Neutrophil (primary cell): ENCODE measurements around the gene TREX2.
A peak's percentile ranks its signal among the peaks of the same experiment; 100 is the strongest.

Source experiments
- H3K27ac ChIP-seq: fragments of 200-600 bp; sonication (generic); 2 replicates; pipeline ENCODE4 v1.5.1; 2016; ENCODE audit warnings: mild to moderate bottlenecking, moderate library complexity
- H3K27me3 ChIP-seq: fragments of 200-600 bp; sonication (generic); 2 replicates; pipeline ENCODE4 v1.6.0; 2016; ENCODE audit warnings: mild to moderate bottlenecking
- H3K36me3 ChIP-seq: fragments of 200-600 bp; sonication (generic); 2 replicates; pipeline ENCODE4 v1.5.1; 2017
- H3K4me1 ChIP-seq, 2 experiments: fragments of 200-600 bp in 1 of 2; sonication (generic) in 1 of 2; 1 replicate in 1 of 2; 2 replicates in 1 of 2; pipeline versions ENCODE4 v1.5.1 to v1.6.1; 2013 to 2016; ENCODE audit warnings: low read depth in 1 of 2, low read length in 1 of 2, mild to moderate bottlenecking in 1 of 2, moderate library complexity in 1 of 2; ENCODE audit not compliant: control insufficient read depth in 1 of 2, insufficient read depth in 1 of 2
- H3K4me3 ChIP-seq, 2 experiments: fragments of 200-600 bp in 1 of 2; sonication (generic) in 1 of 2; 1 replicate in 1 of 2; 2 replicates in 1 of 2; pipeline ENCODE4 v1.5.1; 2013 to 2016; ENCODE audit warnings: low read depth in 1 of 2, low read length in 1 of 2, mild to moderate bottlenecking in 1 of 2, moderate library complexity in 1 of 2
- H3K9me3 ChIP-seq: fragments of 200-600 bp; sonication (generic); 2 replicates; pipeline ENCODE4 v1.5.1; 2016
- CTCF ChIP-seq: fragments of 200-600 bp; sonication (generic); IDR thresholded peaks from 2 replicates; pipeline ENCODE4 v1.5.1; 2016; ENCODE audit warnings: antibody characterized with exemption

TREX2 gene

GRCh38 chrX:153420851-153421599, 24.8 kb downstream of the TREX2 start:
- no peaks in the 10 kb centered on the region for H3K27me3 ChIP-seq
- H3K4me3 ChIP-seq, result no peak overlapping the region
- H3K4me1 ChIP-seq, result peaks cover 34 to 38% of the 10 kb centered on the region in 2 experiments
- no peak for TF ChIP-seq CTCF
- H3K27ac ChIP-seq, result no peak overlapping the region
- H3K9me3 ChIP-seq, result no peaks in the 10 kb centered on the region
- H3K36me3 ChIP-seq, result peaks cover 28% of the 10 kb centered on the region

DNA sequence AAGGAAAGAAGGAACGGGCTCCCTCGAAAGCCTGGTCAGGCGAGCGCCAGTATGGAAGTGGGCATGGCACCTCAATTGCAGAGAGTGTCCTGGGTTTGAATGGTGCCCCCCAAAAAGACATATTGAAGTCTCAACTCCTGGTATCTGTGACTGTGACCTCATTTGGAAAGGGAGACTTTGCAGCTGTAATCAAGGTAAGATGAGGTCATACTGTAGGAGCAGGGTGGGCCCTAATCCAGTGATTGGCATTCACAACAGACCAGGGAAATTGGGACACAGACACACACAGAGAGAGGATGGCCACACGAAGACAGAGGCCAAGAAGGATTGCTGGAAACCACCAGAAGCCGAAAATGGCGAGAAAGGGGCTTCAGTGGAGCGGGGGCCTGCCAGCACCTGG, 28.2 kb downstream of the TREX2 start:
- no peak for TF ChIP-seq CTCF
- no peak overlapping the region for H3K27ac ChIP-seq
- H3K4me3 ChIP-seq, result no peak overlapping the region
- peaks cover 28% of the 10 kb centered on the region for H3K36me3 ChIP-seq
- H3K9me3 ChIP-seq, result no peaks in the 10 kb centered on the region
- no peaks in the 10 kb centered on the region for H3K27me3 ChIP-seq
- H3K4me1 ChIP-seq, result peaks cover 46 to 48% of the 10 kb centered on the region in 2 experiments

- Histone ChIP-seq H3K9me3 (no peaks in the 10 kb centered on the region), H3K27me3 (no peaks in the 10 kb centered on the region), H3K4me1 (peaks cover 51% of the 10 kb centered on the region in 2 experiments), H3K36me3 (peaks cover 27% of the 10 kb centered on the region), H3K4me3 (no peak overlapping the region), H3K27ac (no peak overlapping the region)
- no peak for TF ChIP-seq CTCF
Measured at GRCh38 chrX:153416781-153417450, 28.9 kb downstream of the TREX2 start.

DNA sequence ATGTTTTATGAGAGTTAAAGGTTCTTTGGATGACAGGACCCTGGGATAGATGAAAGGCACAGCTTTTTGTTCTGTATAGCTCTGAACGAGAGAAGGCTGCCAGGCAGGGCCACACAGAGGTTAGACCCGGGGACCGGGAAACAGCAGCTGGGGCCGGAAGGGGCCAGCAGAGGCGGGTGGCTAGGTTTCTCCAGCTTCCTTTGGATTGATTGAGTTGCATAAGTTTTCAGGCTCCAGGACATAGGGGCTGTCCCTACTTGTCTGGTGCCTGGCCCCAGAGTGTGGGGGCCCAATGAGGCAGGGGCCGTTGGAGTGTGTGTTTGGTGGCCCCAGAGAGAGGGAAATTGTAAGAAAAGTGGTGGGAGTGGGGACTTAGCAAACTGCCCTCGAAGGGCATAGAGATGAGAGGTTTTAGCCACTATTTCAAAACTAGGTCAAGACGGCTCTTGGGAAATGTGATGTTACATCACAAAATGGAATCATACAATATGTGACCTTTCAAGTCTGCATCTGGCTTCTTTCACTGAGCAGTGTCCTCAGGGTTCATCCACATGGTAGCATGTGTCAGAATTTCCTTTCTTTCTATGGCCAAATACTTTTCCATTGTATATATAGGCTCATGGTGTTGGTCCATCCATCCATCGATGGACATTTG, 30.9 kb downstream of the TREX2 start:
- TF ChIP-seq CTCF, result no peak
- no peaks in the 10 kb centered on the region for H3K27me3 ChIP-seq
- H3K4me1 ChIP-seq, result peaks cover 53 to 54% of the 10 kb centered on the region in 2 experiments
- H3K9me3 ChIP-seq, result no peaks in the 10 kb centered on the region
- H3K27ac ChIP-seq, result peak overlapping the region; percentile 53
- H3K4me3 ChIP-seq, result no peak overlapping the region
- H3K36me3 ChIP-seq, result peaks cover 10% of the 10 kb centered on the region

- TF ChIP-seq CTCF, result no peak
- Histone ChIP-seq H3K27me3 (no peaks in the 10 kb centered on the region), H3K36me3 (no peaks in the 10 kb centered on the region), H3K27ac (no peak overlapping the region), H3K4me3 (no peak overlapping the region), H3K9me3 (no peaks in the 10 kb centered on the region), H3K4me1 (peaks cover 53 to 54% of the 10 kb centered on the region in 2 experiments)
Measured at GRCh38 chrX:153413731-153414130, 32.1 kb downstream of the TREX2 start.
